HEK293T (cell line): ENCODE measurements around the gene HMOX1.
A peak's percentile ranks its signal among the peaks of the same experiment; 100 is the strongest.

Experiments used
- CTCF ChIA-PET: fragments of 350-600 bp; formaldehyde crosslinking; extraction: SDS; loops from one replicate; lab custom pipeline; 2021; ENCODE audit warnings: antibody characterized with exemption, inconsistent platforms; lab: Yijun Ruan, JAX
- POLR2A ChIA-PET: fragments of 350-600 bp; formaldehyde crosslinking; extraction: SDS; loops from one replicate; lab custom pipeline; 2020; ENCODE audit warnings: antibody characterized with exemption, inconsistent platforms; lab: Yijun Ruan, JAX
- DNase-seq: peaks from one replicate; pipeline ENCODE4 v3.0.0; 2012; ENCODE audit warnings: mixed read lengths; ENCODE audit errors: extremely low spot score
- ARNT ChIP-seq: fragments of 450-650 bp; IDR thresholded peaks from 2 replicates; pipeline ENCODE4 v1.6.1; 2017; ENCODE audit warnings: mild to moderate bottlenecking
- BHLHE40 ChIP-seq: fragments of 450-650 bp; IDR thresholded peaks from 2 replicates; pipeline ENCODE4 v1.6.1; 2016; ENCODE audit warnings: mild to moderate bottlenecking, moderate library complexity, borderline replicate concordance
- CTBP1 ChIP-seq: fragments of 450-650 bp; IDR thresholded peaks from 2 replicates; pipeline ENCODE4 v1.6.1; 2016; ENCODE audit warnings: borderline replicate concordance
- ELF4 ChIP-seq: fragments of 450-650 bp; IDR thresholded peaks from 2 replicates; pipeline ENCODE4 v1.6.1; 2017; ENCODE audit warnings: antibody characterized with exemption
- FOXA1 ChIP-seq: fragments of 450-650 bp; IDR thresholded peaks from 2 replicates; pipeline ENCODE4 v1.6.1; 2016; ENCODE audit warnings: mild to moderate bottlenecking
- FOXK2 ChIP-seq: fragments of 450-650 bp; IDR thresholded peaks from 2 replicates; pipeline ENCODE4 v1.6.1; 2016; ENCODE audit warnings: mild to moderate bottlenecking
- FOXM1 ChIP-seq: fragments of 450-650 bp; IDR thresholded peaks from 2 replicates; pipeline ENCODE4 v1.6.1; 2017; ENCODE audit warnings: mild to moderate bottlenecking, borderline replicate concordance
- HDGF ChIP-seq: fragments of 450-650 bp; IDR thresholded peaks from 2 replicates; pipeline ENCODE4 v1.6.1; 2017; ENCODE audit warnings: antibody characterized with exemption, borderline replicate concordance
- L3MBTL2 ChIP-seq: fragments of 450-650 bp; conservative IDR thresholded peaks from 2 replicates; pipeline ENCODE4 v1.6.1; 2016; ENCODE audit warnings: mild to moderate bottlenecking
- LEF1 ChIP-seq: fragments of 450-650 bp; IDR thresholded peaks from 2 replicates; pipeline ENCODE4 v1.6.1; 2017; ENCODE audit warnings: mild to moderate bottlenecking, borderline replicate concordance
- NFRKB ChIP-seq: fragments of 450-650 bp; IDR thresholded peaks from 2 replicates; pipeline ENCODE4 v1.6.1; 2016; ENCODE audit warnings: mild to moderate bottlenecking, moderate library complexity
- SP1 ChIP-seq: fragments of 450-650 bp; IDR thresholded peaks from 2 replicates; pipeline ENCODE4 v1.6.1; 2017
- SUZ12 ChIP-seq: fragments of 450-650 bp; IDR thresholded peaks from 2 replicates; pipeline ENCODE4 v1.6.1; 2016; ENCODE audit warnings: mild to moderate bottlenecking
- TARDBP ChIP-seq: fragments of 450-650 bp; IDR thresholded peaks from 2 replicates; pipeline ENCODE4 v1.6.1; 2016
- ZNF384 ChIP-seq: fragments of 450-650 bp; IDR thresholded peaks from 2 replicates; pipeline ENCODE4 v1.6.1; 2016
- TF ChIP-seq, protein P1 (sequence below): fragments of 450-650 bp; IDR thresholded peaks from 2 replicates; pipeline ENCODE4 v1.6.1; 2016

HMOX1 gene

DNA sequence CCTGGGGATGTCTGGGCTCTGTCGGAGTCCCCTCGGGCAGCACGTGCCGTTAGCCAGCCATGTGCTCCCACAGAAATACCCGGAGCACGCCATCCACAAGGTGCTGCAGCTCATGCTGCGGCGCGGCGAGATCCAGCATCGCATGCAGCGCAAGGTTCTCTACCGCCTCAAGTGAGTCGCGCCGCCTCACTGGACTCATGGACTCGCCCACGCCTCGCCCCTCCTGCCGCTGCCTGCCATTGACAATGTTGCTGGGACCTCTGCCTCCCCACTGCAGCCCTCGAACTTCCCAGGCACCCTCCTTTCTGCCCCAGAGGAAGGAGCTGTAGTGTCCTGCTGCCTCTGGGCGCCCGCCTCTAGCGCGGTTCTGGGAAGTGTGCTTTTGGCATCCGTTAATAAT is 43.2 kb downstream of the HMOX1 start:
- DNase-seq = no peak
- no peak for TF ChIP-seq L3MBTL2
- TF ChIP-seq BHLHE40 = no peak
- TF ChIP-seq ARNT = no peak
- TF ChIP-seq CTBP1 = no peak
- no peak for TF ChIP-seq ZNF384
- TF ChIP-seq LEF1 = no peak
- no peak for TF ChIP-seq SP1
- POLR2A ChIA-PET = no interaction called here
- CTCF ChIA-PET = no interaction called here

DNA sequence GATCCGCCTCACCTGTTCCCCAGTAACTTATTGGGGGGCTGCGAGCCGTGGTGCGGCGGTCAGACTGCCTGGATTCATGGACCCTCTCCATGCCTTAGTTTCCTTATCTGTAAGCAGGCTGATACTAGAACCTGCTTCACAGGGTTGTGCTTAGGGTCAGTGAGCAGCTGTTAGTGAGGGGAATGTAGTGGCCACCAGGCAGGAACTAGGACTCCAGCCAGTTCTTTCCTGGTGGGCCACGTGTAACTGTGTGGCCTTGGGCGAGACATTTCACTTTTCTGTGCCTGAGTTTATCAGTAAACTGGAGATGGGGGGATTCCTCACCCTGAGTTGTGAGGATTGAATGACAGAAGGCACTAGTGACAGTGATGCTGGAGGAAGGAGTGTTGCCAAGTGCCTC is 43.9 kb downstream of the HMOX1 start:
- ChIA-PET CTCF (no interaction called here), POLR2A (no interaction called here)
- no peak for TF ChIP-seq HDGF
- no peak for TF ChIP-seq NFRKB
- no peak for TF ChIP-seq ELF4
- TF ChIP-seq ZNF384 = no peak
- no peak for TF ChIP-seq SUZ12
- TF ChIP-seq FOXM1 = no peak
- TF ChIP-seq FOXA1 = no peak
- TF ChIP-seq BHLHE40 = no peak
- no peak for TF ChIP-seq LEF1
- TF ChIP-seq CTBP1 = no peak
- TF ChIP-seq ARNT = no peak
- TF ChIP-seq TARDBP = no peak
- TF ChIP-seq, protein P1, sequence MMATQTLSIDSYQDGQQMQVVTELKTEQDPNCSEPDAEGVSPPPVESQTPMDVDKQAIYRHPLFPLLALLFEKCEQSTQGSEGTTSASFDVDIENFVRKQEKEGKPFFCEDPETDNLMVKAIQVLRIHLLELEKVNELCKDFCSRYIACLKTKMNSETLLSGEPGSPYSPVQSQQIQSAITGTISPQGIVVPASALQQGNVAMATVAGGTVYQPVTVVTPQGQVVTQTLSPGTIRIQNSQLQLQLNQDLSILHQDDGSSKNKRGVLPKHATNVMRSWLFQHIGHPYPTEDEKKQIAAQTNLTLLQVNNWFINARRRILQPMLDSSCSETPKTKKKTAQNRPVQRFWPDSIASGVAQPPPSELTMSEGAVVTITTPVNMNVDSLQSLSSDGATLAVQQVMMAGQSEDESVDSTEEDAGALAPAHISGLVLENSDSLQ = no peak
- TF ChIP-seq FOXK2 = no peak
- TF ChIP-seq L3MBTL2 = no peak
- TF ChIP-seq SP1 = no peak

DNA sequence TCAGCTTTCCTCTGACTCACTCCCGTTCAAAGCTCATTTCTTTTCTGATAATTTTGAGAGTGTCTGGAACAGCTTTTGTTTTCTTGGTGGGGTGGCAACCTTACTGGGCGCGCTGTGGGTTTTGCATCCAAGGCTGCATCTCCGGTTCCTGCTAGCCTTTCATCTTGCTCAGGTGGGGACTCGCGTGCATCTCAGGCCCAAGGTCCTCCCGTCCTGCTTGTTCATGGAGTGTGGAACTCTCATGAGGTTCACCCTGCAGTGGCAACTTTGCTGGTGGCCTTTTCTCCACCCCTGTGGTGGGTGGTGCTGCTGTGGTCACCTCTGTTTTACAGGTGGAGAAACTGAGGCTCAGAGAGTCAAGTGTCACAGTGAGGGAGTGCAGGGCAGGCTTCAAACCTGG is 44.6 kb downstream of the HMOX1 start:
- TF ChIP-seq BHLHE40 (no peak), ELF4 (no peak), SUZ12 (no peak), FOXK2 (no peak)
- TF ChIP-seq, protein P1 = no peak
- DNase-seq = no peak
- POLR2A ChIA-PET = no interaction called here
- CTCF ChIA-PET = no interaction called here

More for the DNA sequence above, 43.9 kb downstream of the HMOX1 start:
- no peak for DNase-seq

DNA sequence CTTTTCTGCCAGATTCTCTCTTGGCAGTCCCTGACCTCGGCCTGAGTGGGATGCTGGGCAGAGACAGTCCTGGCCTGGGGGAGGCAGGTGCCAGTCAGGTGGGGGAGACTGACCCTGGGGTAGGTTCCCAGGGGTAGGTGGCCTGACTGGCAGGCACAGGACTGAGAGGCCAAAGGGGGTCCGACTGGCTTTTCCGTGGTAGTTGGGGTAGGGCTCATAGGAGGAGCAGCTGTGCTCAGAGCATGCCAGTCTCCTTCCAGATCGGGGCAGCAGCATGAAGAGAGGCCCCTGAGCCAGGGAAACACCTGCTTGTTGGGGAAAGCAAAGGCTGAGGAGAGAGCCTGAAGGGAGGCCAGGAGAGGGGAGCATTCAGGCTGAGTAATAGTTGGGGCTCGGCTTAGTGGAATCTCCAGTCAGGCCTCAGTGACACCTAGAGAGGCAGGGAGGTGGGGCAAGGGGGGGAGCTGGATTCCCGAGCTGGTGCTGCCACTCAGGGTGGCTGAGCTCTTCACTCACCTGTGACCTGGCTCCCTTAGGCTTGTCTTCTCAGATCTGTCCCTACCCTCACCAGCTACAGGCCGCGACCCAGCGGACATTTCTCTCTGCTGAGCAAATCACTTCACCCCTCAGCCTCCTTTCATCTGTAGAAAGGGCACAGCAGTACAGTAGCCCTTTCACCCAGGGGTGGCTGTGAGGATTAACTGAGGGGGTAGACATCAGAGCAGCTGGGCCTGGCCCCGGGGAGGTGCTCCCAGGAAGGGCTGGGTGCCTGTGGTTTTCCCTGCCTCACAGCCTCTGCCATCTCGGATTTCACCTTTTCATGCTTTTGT is 45.3 kb downstream of the HMOX1 start:
- ChIA-PET POLR2A (interaction anchor here (1.4 kb wide), 1 partner anchor 75 kb away, joined by 3 read pairs; no protein-coding TSS in a partner anchor), CTCF (no interaction called here)
- no peak for DNase-seq

DNA sequence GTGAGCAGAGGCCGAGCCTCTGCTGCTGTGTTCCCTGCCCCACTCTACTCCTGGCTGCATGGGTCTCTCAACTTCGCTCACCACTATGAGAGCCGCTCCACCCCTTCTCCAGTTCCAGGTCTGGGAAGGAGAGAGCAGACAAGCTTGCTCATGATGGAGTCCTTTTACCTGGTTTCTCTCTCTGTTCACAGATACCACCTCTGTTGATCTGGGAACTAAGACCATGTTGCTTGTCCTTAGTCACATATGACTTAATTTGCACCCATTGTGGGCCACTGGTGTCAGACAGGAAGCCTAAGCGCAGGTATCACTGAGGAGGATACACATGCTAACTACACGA is 45.9 kb downstream of the HMOX1 start:
- no peak for TF ChIP-seq SUZ12
- no peak for TF ChIP-seq ARNT
- no peak for TF ChIP-seq HDGF
- TF ChIP-seq FOXA1 = no peak
- no peak for TF ChIP-seq SP1
- TF ChIP-seq, protein P1 = no peak
- no peak for TF ChIP-seq ELF4
- no peak for TF ChIP-seq TARDBP
- no peak for TF ChIP-seq BHLHE40
- no peak for TF ChIP-seq FOXK2
- no peak for TF ChIP-seq CTBP1
- TF ChIP-seq L3MBTL2 = no peak
- no peak for TF ChIP-seq NFRKB
- TF ChIP-seq FOXM1 = no peak
- no peak for TF ChIP-seq ZNF384
- TF ChIP-seq LEF1 = no peak
- POLR2A ChIA-PET = interaction anchor here (1.4 kb wide), 1 partner anchor 75 kb away, joined by 3 read pairs; no protein-coding TSS in a partner anchor
- CTCF ChIA-PET = interaction anchor here (0.7 kb wide), 1 partner anchor 508 kb away, joined by 8 read pairs; no protein-coding TSS in a partner anchor
- no peak for DNase-seq

More for the DNA sequence above, 45.3 kb downstream of the HMOX1 start:
- TF ChIP-seq, protein P1 = no peak
- TF ChIP-seq FOXA1 = no peak
- no peak for TF ChIP-seq HDGF
- no peak for TF ChIP-seq ZNF384
- no peak for TF ChIP-seq ARNT
- no peak for TF ChIP-seq NFRKB
- TF ChIP-seq LEF1 = no peak
- TF ChIP-seq TARDBP = no peak
- TF ChIP-seq CTBP1 = no peak
- no peak for TF ChIP-seq ELF4
- no peak for TF ChIP-seq BHLHE40

DNA sequence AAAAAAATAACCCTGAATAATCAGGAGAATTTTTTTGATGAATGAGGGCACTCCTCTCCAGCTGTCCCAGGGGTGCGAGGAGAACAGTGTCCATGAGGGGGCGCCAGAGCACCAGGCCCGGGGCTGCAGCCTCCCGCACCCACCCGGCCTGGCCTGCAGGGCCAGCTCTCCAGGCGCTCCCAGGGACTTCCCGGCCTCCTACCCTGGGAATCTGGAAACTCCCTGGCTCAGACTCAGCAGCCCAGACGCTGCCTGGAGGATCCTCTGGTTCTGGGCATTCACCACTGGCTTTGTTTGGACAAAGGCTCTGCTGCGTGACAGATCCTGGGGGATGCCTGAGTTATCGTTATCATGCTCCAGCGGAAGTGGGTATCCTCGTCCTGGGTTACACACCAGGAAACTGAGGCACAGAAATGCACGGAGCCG is 50.0 kb downstream of the HMOX1 start:
- POLR2A ChIA-PET = no interaction called here

More for the DNA sequence above, 50.0 kb downstream of the HMOX1 start:
- DNase-seq = peak; percentile 95
- CTCF ChIA-PET = interaction anchor here (0.6 to 2.0 kb wide), 11 partner anchors 9 to 1033 kb away, joined by 3 to 8 read pairs (median 3); partner anchors contain the start of gene TOM1
- no peak for TF ChIP-seq SUZ12
- TF ChIP-seq ZNF384 = 0 out of 2 replicates have a peak, but pooled peaks have one; percentile 6
